ENCODE results near the gene ATP1B2.

GRCh38 chr17:7632492-7632894, 18.2 kb upstream of the ATP1B2 start:
- peak in 2 of 4 experiments; percentile 14 to 22 for TF ChIP-seq CTCF (IDR thresholded peaks at IDR 0.05)
- no peak for TF ChIP-seq POLR2A (IDR thresholded peaks at IDR 0.05)

Measured in uterus (tissue), 2 donors.